HEK293 (cell line): ENCODE data around the gene TANGO6.

ENCODE experiments used
- BCL11B ChIP-seq: fragments of 450-650 bp; formaldehyde crosslinking; IDR thresholded peaks from 2 replicates; pipeline ENCODE4 v1.5.1; 2016; ENCODE audit warnings: low read depth, missing biosample characterization, missing genetic modification characterization
- SP3 ChIP-seq: fragments of 450-650 bp; formaldehyde crosslinking; IDR thresholded peaks from 2 replicates; pipeline ENCODE4 v1.5.1; 2016; ENCODE audit warnings: missing biosample characterization, missing genetic modification characterization
- ZBTB20 ChIP-seq: fragments of 450-650 bp; formaldehyde crosslinking; IDR thresholded peaks from 2 replicates; pipeline ENCODE4 v1.5.1; 2016; ENCODE audit warnings: missing biosample characterization, missing genetic modification characterization
- ZEB2 ChIP-seq: fragments of 450-650 bp; formaldehyde crosslinking; IDR thresholded peaks from 2 replicates; pipeline ENCODE4 v1.5.1; 2016; ENCODE audit warnings: missing biosample characterization, missing genetic modification characterization
- ZFP3 ChIP-seq: fragments of 450-650 bp; formaldehyde crosslinking; IDR thresholded peaks from 2 replicates; pipeline ENCODE4 v1.5.1; 2016; ENCODE audit warnings: low read depth, missing biosample characterization, missing genetic modification characterization
- ZNF266 ChIP-seq: fragments of 450-650 bp; formaldehyde crosslinking; IDR thresholded peaks from 2 replicates; pipeline ENCODE4 v1.5.1; 2016; ENCODE audit warnings: missing biosample characterization, missing genetic modification characterization, low read depth
- ZNF274 ChIP-seq, 2 experiments: fragments of 200-500 bp in 1 of 2; fragments of 450-650 bp in 1 of 2; sonication (Bioruptor generic) in 1 of 2; formaldehyde crosslinking in 1 of 2; IDR thresholded peaks; 2 replicates each; pipeline versions ENCODE4 v1.5.1 to v1.6.1; 2014 to 2016; ENCODE audit warnings: borderline replicate concordance in 1 of 2, inconsistent platforms in 1 of 2, low read length in 1 of 2, missing biosample characterization in 1 of 2, missing genetic modification characterization in 1 of 2
- ZNF311 ChIP-seq: fragments of 450-650 bp; formaldehyde crosslinking; IDR thresholded peaks from 2 replicates; pipeline ENCODE4 v1.5.1; 2017; ENCODE audit warnings: missing biosample characterization, missing genetic modification characterization, borderline replicate concordance
- ZNF404 ChIP-seq: fragments of 450-650 bp; formaldehyde crosslinking; IDR thresholded peaks from 2 replicates; pipeline ENCODE4 v1.5.1; 2017; ENCODE audit warnings: missing biosample characterization, missing genetic modification characterization
- ZNF433 ChIP-seq: fragments of 450-650 bp; formaldehyde crosslinking; IDR thresholded peaks from 2 replicates; pipeline ENCODE4 v1.5.1; 2016; ENCODE audit warnings: missing biosample characterization, missing genetic modification characterization, low read depth
- ZNF558 ChIP-seq: fragments of 450-650 bp; formaldehyde crosslinking; IDR thresholded peaks from 2 replicates; pipeline ENCODE4 v1.5.1; 2016; ENCODE audit warnings: missing biosample characterization, missing genetic modification characterization
- ZNF585B ChIP-seq: fragments of 450-650 bp; formaldehyde crosslinking; IDR thresholded peaks from 2 replicates; pipeline ENCODE4 v1.5.1; 2016; ENCODE audit warnings: missing biosample characterization, missing genetic modification characterization
- ZNF621 ChIP-seq: fragments of 450-650 bp; formaldehyde crosslinking; IDR thresholded peaks from 2 replicates; pipeline ENCODE4 v1.5.1; 2017; ENCODE audit warnings: missing biosample characterization, missing genetic modification characterization
- ZNF629 ChIP-seq: fragments of 450-650 bp; formaldehyde crosslinking; IDR thresholded peaks from 2 replicates; pipeline ENCODE4 v1.5.1; 2017; ENCODE audit warnings: missing biosample characterization, missing genetic modification characterization
- ZNF843 ChIP-seq: fragments of 450-650 bp; formaldehyde crosslinking; IDR thresholded peaks from 2 replicates; pipeline ENCODE4 v1.5.1; 2016; ENCODE audit warnings: missing biosample characterization, missing genetic modification characterization
- TF ChIP-seq, protein P1 (sequence below): fragments of 450-650 bp; formaldehyde crosslinking; IDR thresholded peaks from 2 replicates; pipeline ENCODE4 v1.5.1; 2017; ENCODE audit warnings: missing biosample characterization, missing genetic modification characterization
- TF ChIP-seq, protein P2 (sequence below): fragments of 450-650 bp; formaldehyde crosslinking; IDR thresholded peaks from 2 replicates; pipeline ENCODE4 v1.5.1; 2016; ENCODE audit warnings: missing biosample characterization, missing genetic modification characterization
- TF ChIP-seq, protein P3 (sequence below): fragments of 450-650 bp; formaldehyde crosslinking; IDR thresholded peaks from 2 replicates; pipeline ENCODE4 v1.5.1; 2016; ENCODE audit warnings: missing biosample characterization, missing genetic modification characterization
- TF ChIP-seq, protein P4 (sequence below): fragments of 450-650 bp; formaldehyde crosslinking; conservative IDR thresholded peaks from 2 replicates; pipeline ENCODE4 v1.5.1; 2016; ENCODE audit warnings: low read depth, missing biosample characterization, missing genetic modification characterization
- TF ChIP-seq, protein P5 (sequence below): fragments of 450-650 bp; formaldehyde crosslinking; IDR thresholded peaks from 2 replicates; pipeline ENCODE4 v1.5.0; 2017; ENCODE audit warnings: missing biosample characterization, missing genetic modification characterization, borderline replicate concordance
- TF ChIP-seq, protein P6 (sequence below): fragments of 450-650 bp; formaldehyde crosslinking; IDR thresholded peaks from 2 replicates; pipeline ENCODE4 v1.5.1; 2016; ENCODE audit warnings: missing biosample characterization, missing genetic modification characterization
- TF ChIP-seq, protein P7 (sequence below): fragments of 450-650 bp; formaldehyde crosslinking; IDR thresholded peaks from 2 replicates; pipeline ENCODE4 v1.5.1; 2016; ENCODE audit warnings: missing biosample characterization, missing genetic modification characterization

The TANGO6 gene

DNA sequence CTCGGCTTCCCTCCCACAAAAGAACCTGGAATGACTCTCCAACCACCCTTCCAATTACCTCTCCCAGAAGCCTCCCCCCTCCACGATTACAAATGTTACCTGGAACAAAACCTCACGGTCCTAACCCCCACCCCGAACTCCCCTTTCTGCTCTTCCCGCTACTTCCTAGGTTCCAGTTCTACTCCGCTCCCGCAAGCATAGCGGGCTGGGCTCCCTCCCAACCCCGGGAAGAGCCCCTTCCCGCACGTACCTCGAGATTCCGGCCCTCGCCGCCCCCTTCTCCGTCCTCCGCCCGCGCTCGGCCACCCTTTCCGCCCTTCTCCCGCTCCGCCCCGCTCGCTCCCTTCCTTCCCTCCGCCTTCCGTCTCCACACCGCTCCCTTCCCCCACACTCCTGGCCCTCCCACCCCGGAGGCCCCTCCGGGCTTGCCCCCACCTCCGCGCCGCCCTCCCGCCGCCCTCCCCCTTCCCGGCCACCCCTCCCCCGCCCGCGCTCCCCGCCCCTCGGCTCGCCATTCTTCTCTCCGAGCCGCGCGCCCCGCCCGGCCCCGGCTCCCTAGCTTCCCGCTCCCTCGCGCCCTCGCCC is 288.6 kb downstream of the TANGO6 start (continued):
- TF ChIP-seq, protein P1, sequence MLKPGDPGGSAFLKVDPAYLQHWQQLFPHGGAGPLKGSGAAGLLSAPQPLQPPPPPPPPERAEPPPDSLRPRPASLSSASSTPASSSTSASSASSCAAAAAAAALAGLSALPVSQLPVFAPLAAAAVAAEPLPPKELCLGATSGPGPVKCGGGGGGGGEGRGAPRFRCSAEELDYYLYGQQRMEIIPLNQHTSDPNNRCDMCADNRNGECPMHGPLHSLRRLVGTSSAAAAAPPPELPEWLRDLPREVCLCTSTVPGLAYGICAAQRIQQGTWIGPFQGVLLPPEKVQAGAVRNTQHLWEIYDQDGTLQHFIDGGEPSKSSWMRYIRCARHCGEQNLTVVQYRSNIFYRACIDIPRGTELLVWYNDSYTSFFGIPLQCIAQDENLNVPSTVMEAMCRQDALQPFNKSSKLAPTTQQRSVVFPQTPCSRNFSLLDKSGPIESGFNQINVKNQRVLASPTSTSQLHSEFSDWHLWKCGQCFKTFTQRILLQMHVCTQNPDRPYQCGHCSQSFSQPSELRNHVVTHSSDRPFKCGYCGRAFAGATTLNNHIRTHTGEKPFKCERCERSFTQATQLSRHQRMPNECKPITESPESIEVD (tag by site-specific recombination) = no peak
- TF ChIP-seq ZNF311 (no peak), ZNF266 (tag by site-specific recombination) (no peak), ZNF433 (tag by site-specific recombination) (0 out of 2 replicates have a peak, but pooled peaks have one; percentile 6), BCL11B (tag by site-specific recombination) (0 out of 2 replicates have a peak, but pooled peaks have one; percentile 33), SP3 (tag by site-specific recombination) (peak; percentile 85), ZBTB20 (tag by site-specific recombination) (peak; percentile 85), ZNF843 (peak; percentile 84), ZNF629 (tag by site-specific recombination) (no peak), ZNF585B (tag by site-specific recombination) (no peak), ZNF274 (IDR thresholded peaks at IDR 0.05; ENCODE audit: low read length) (no peak), ZNF274 (tag by site-specific recombination; IDR thresholded peaks at IDR 0.05; ENCODE audit: borderline replicate concordance) (no peak), ZNF621 (tag by site-specific recombination) (no peak), ZEB2 (tag by site-specific recombination) (peak; percentile 40; the same call in 1 of the 2 replicates), ZFP3 (tag by site-specific recombination) (peak; percentile 11; the same call in 1 of the 2 replicates), ZNF558 (tag by site-specific recombination) (no peak), ZNF404 (no peak)
- TF ChIP-seq, protein P2, sequence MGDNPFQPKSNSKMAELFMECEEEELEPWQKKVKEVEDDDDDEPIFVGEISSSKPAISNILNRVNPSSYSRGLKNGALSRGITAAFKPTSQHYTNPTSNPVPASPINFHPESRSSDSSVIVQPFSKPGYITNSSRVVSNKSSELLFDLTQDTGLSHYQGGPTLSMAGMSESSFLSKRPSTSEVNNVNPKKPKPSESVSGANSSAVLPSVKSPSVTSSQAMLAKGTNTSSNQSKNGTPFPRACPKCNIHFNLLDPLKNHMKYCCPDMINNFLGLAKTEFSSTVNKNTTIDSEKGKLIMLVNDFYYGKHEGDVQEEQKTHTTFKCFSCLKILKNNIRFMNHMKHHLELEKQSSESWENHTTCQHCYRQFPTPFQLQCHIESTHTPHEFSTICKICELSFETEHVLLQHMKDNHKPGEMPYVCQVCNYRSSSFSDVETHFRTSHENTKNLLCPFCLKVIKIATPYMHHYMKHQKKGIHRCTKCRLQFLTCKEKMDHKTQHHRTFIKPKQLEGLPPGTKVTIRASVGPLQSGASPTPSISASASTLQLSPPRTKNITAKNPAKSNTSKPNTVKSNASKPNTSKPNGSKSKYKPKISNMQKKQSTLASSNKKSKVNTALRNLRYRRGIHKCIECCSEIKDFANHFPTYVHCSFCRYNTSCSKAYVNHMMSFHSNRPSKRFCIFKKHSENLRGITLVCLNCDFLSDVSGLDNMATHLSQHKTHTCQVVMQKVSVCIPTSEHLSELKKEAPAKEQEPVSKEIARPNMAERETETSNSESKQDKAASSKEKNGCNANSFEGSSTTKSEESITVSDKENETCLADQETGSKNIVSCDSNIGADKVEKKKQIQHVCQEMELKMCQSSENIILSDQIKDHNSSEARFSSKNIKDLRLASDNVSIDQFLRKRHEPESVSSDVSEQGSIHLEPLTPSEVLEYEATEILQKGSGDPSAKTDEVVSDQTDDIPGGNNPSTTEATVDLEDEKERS (tag by site-specific recombination) = no peak
- TF ChIP-seq, protein P3, sequence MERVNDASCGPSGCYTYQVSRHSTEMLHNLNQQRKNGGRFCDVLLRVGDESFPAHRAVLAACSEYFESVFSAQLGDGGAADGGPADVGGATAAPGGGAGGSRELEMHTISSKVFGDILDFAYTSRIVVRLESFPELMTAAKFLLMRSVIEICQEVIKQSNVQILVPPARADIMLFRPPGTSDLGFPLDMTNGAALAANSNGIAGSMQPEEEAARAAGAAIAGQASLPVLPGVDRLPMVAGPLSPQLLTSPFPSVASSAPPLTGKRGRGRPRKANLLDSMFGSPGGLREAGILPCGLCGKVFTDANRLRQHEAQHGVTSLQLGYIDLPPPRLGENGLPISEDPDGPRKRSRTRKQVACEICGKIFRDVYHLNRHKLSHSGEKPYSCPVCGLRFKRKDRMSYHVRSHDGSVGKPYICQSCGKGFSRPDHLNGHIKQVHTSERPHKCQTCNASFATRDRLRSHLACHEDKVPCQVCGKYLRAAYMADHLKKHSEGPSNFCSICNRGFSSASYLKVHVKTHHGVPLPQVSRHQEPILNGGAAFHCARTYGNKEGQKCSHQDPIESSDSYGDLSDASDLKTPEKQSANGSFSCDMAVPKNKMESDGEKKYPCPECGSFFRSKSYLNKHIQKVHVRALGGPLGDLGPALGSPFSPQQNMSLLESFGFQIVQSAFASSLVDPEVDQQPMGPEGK (tag by site-specific recombination) = peak; percentile 52; the same call in 1 of the 2 replicates
- TF ChIP-seq, protein P4, sequence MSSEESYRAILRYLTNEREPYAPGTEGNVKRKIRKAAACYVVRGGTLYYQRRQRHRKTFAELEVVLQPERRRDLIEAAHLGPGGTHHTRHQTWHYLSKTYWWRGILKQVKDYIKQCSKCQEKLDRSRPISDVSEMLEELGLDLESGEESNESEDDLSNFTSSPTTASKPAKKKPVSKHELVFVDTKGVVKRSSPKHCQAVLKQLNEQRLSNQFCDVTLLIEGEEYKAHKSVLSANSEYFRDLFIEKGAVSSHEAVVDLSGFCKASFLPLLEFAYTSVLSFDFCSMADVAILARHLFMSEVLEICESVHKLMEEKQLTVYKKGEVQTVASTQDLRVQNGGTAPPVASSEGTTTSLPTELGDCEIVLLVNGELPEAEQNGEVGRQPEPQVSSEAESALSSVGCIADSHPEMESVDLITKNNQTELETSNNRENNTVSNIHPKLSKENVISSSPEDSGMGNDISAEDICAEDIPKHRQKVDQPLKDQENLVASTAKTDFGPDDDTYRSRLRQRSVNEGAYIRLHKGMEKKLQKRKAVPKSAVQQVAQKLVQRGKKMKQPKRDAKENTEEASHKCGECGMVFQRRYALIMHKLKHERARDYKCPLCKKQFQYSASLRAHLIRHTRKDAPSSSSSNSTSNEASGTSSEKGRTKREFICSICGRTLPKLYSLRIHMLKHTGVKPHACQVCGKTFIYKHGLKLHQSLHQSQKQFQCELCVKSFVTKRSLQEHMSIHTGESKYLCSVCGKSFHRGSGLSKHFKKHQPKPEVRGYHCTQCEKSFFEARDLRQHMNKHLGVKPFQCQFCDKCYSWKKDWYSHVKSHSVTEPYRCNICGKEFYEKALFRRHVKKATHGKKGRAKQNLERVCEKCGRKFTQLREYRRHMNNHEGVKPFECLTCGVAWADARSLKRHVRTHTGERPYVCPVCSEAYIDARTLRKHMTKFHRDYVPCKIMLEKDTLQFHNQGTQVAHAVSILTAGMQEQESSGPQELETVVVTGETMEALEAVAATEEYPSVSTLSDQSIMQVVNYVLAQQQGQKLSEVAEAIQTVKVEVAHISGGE (tag by site-specific recombination) = peak; percentile 64
- TF ChIP-seq, protein P5, sequence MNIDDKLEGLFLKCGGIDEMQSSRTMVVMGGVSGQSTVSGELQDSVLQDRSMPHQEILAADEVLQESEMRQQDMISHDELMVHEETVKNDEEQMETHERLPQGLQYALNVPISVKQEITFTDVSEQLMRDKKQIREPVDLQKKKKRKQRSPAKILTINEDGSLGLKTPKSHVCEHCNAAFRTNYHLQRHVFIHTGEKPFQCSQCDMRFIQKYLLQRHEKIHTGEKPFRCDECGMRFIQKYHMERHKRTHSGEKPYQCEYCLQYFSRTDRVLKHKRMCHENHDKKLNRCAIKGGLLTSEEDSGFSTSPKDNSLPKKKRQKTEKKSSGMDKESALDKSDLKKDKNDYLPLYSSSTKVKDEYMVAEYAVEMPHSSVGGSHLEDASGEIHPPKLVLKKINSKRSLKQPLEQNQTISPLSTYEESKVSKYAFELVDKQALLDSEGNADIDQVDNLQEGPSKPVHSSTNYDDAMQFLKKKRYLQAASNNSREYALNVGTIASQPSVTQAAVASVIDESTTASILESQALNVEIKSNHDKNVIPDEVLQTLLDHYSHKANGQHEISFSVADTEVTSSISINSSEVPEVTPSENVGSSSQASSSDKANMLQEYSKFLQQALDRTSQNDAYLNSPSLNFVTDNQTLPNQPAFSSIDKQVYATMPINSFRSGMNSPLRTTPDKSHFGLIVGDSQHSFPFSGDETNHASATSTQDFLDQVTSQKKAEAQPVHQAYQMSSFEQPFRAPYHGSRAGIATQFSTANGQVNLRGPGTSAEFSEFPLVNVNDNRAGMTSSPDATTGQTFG = peak; percentile 31; the same call in 1 of the 2 replicates
- TF ChIP-seq, protein P6, sequence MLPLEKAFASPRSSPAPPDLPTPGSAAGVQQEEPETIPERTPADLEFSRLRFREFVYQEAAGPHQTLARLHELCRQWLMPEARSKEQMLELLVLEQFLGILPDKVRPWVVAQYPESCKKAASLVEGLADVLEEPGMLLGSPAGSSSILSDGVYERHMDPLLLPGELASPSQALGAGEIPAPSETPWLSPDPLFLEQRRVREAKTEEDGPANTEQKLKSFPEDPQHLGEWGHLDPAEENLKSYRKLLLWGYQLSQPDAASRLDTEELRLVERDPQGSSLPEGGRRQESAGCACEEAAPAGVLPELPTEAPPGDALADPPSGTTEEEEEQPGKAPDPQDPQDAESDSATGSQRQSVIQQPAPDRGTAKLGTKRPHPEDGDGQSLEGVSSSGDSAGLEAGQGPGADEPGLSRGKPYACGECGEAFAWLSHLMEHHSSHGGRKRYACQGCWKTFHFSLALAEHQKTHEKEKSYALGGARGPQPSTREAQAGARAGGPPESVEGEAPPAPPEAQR = no peak
- TF ChIP-seq, protein P7, sequence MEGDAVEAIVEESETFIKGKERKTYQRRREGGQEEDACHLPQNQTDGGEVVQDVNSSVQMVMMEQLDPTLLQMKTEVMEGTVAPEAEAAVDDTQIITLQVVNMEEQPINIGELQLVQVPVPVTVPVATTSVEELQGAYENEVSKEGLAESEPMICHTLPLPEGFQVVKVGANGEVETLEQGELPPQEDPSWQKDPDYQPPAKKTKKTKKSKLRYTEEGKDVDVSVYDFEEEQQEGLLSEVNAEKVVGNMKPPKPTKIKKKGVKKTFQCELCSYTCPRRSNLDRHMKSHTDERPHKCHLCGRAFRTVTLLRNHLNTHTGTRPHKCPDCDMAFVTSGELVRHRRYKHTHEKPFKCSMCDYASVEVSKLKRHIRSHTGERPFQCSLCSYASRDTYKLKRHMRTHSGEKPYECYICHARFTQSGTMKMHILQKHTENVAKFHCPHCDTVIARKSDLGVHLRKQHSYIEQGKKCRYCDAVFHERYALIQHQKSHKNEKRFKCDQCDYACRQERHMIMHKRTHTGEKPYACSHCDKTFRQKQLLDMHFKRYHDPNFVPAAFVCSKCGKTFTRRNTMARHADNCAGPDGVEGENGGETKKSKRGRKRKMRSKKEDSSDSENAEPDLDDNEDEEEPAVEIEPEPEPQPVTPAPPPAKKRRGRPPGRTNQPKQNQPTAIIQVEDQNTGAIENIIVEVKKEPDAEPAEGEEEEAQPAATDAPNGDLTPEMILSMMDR (tag by site-specific recombination) = peak; percentile 13; the same call in 1 of the 2 replicates
